ENCODE data around the gene OVAAL. TPM values are rescaled to one million over a fixed set of nuclear protein-coding genes. Genes with fewer than 3 reads are reported as not detected.

The OVAAL gene
- total and polyA plus RNA-seq, 2 experiments from 2014 or later = not detected

GRCh38 chr1:180610556-180611015 lies 51.8 kb downstream of the OVAAL start:
- H2AFZ ChIP-seq = peak overlapping the region; percentile 87; the same call in 1 of the 2 replicates

GRCh38 chr1:180611016-180611930 lies 52.5 kb downstream of the OVAAL start:
- no peak overlapping the region for H3K4me2 ChIP-seq (ENCODE audit: unreplicated experiment)
- H3K27me3 ChIP-seq (replicated peaks; ENCODE audit: insufficient read depth) = no peaks in the 10 kb centered on the region
- H3K9me3 ChIP-seq (ENCODE audit: low read depth) = no peaks in the 10 kb centered on the region
- in situ Hi-C loops (cut with MboI) = no loop called here
- H3K9me2 ChIP-seq (ENCODE audit: insufficient read depth) = peaks cover 3% of the 10 kb centered on the region; the same call in 1 of the 2 replicates
- no peak overlapping the region for H3K9ac ChIP-seq
- no peaks in the 10 kb centered on the region for H3F3A ChIP-seq (ENCODE audit: insufficient read depth)
- H3K79me2 ChIP-seq (ENCODE audit: insufficient read depth) = no peaks in the 10 kb centered on the region
- no peak overlapping the region for H3K27ac ChIP-seq
- peaks cover 14% of the 10 kb centered on the region for H3K4me1 ChIP-seq (ENCODE audit: insufficient read depth)
- no peaks in the 10 kb centered on the region for H3K36me3 ChIP-seq (ENCODE audit: low read depth)
- H4K20me1 ChIP-seq (ENCODE audit: insufficient read depth) = no peaks in the 10 kb centered on the region
- 54 to 62% methylated on average over 9 of the region's 9 CpGs for WGBS, 2 experiments (ENCODE audit: low coverage in 1 of 2, low lambda C conversion rate in 2 of 2, missing lambda C conversion rate in 2 of 2)
- no peak overlapping the region for H3K4me3 ChIP-seq
- TF ChIP-seq EZH2phosphoT487 (IDR thresholded peaks at IDR 0.05; ENCODE audit: insufficient read depth, low read depth) = no peak
- no peak for TF ChIP-seq EZH2 (IDR thresholded peaks at IDR 0.05; ENCODE audit: insufficient read depth, poor library complexity, severe bottlenecking)
- peak; percentile 13 for DNase-seq
- H2AFZ ChIP-seq = peak overlapping the region; percentile 23; the same call in 1 of the 2 replicates

More at GRCh38 chr1:180610556-180611015, 51.8 kb downstream of the OVAAL start:
- no peaks in the 10 kb centered on the region for H4K20me1 ChIP-seq (ENCODE audit: insufficient read depth)
- peaks cover 3% of the 10 kb centered on the region; the same call in 1 of the 2 replicates for H3K9me2 ChIP-seq (ENCODE audit: insufficient read depth)
- no peaks in the 10 kb centered on the region for H3K36me3 ChIP-seq (ENCODE audit: low read depth)
- TF ChIP-seq EZH2phosphoT487 (IDR thresholded peaks at IDR 0.05; ENCODE audit: insufficient read depth, low read depth) (no peak), EZH2 (IDR thresholded peaks at IDR 0.05; ENCODE audit: insufficient read depth, poor library complexity, severe bottlenecking) (no peak)
- H3K9me3 ChIP-seq (ENCODE audit: low read depth) = no peaks in the 10 kb centered on the region
- WGBS, 2 experiments (ENCODE audit: low coverage in 1 of 2, low lambda C conversion rate in 2 of 2, missing lambda C conversion rate in 2 of 2) = 40 to 49% methylated on average over 3 of the region's 3 CpGs
- H3K79me2 ChIP-seq (ENCODE audit: insufficient read depth) = no peaks in the 10 kb centered on the region
- no peak overlapping the region for H3K27ac ChIP-seq
- H3K27me3 ChIP-seq (replicated peaks; ENCODE audit: insufficient read depth) = no peaks in the 10 kb centered on the region
- no peak for DNase-seq
- in situ Hi-C loops (cut with MboI) = no loop called here
- peaks cover 12% of the 10 kb centered on the region for H3K4me1 ChIP-seq (ENCODE audit: insufficient read depth)
- no peak overlapping the region for H3K4me2 ChIP-seq (ENCODE audit: unreplicated experiment)
- H3K4me3 ChIP-seq = no peak overlapping the region
- H3K9ac ChIP-seq = no peak overlapping the region
- H3F3A ChIP-seq (ENCODE audit: insufficient read depth) = no peaks in the 10 kb centered on the region

GRCh38 chr1:180612632-180613031 lies 53.9 kb downstream of the OVAAL start:
- Histone ChIP-seq H3K9me2 (ENCODE audit: insufficient read depth) (peaks cover 3% of the 10 kb centered on the region; the same call in 1 of the 2 replicates), H3K27me3 (replicated peaks; ENCODE audit: insufficient read depth) (no peaks in the 10 kb centered on the region), H3K9me3 (ENCODE audit: low read depth) (no peaks in the 10 kb centered on the region), H3K36me3 (ENCODE audit: low read depth) (no peaks in the 10 kb centered on the region), H3K4me1 (ENCODE audit: insufficient read depth) (peaks cover 16% of the 10 kb centered on the region), H3K27ac (no peak overlapping the region), H4K20me1 (ENCODE audit: insufficient read depth) (no peaks in the 10 kb centered on the region), H3F3A (ENCODE audit: insufficient read depth) (no peaks in the 10 kb centered on the region), H3K4me3 (no peak overlapping the region), H2AFZ (no peak overlapping the region; the same call in 1 of the 2 replicates), H3K9ac (no peak overlapping the region), H3K79me2 (ENCODE audit: insufficient read depth) (no peaks in the 10 kb centered on the region), H3K4me2 (ENCODE audit: unreplicated experiment) (no peak overlapping the region)
- no peak for DNase-seq
- WGBS, 2 experiments (ENCODE audit: low coverage in 1 of 2, low lambda C conversion rate in 2 of 2, missing lambda C conversion rate in 2 of 2) = 83 to 88% methylated on average over 1 of the region's 1 CpG
- TF ChIP-seq EZH2 (IDR thresholded peaks at IDR 0.05; ENCODE audit: insufficient read depth, poor library complexity, severe bottlenecking) (no peak), EZH2phosphoT487 (IDR thresholded peaks at IDR 0.05; ENCODE audit: insufficient read depth, low read depth) (no peak)
- in situ Hi-C loops (cut with MboI) = no loop called here

DNA sequence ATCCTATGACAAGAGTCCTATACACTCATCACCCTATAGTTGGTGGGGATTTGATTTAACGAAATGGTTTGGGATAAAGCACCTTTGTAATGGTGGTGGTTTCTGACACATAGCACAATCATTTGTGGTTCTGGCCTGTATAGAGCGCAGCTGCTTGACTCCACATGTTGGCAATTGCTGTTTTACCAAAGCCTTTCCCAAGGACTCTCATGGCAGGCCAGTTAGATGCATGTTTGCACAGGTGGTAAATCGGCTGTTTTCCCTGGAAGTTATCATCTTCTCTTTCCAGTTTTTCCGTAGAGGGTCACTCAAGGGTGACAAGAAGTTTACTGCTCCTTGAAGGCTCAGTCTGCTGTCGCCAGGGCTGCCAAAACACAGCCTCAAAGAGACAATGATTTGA lies 56.0 kb downstream of the OVAAL start:
- no peak for DNase-seq
- 44 to 52% methylated on average over 5 of the region's 5 CpGs for WGBS, 2 experiments (ENCODE audit: low coverage in 1 of 2, low lambda C conversion rate in 2 of 2, missing lambda C conversion rate in 2 of 2)

More for the DNA sequence above, 56.0 kb downstream of the OVAAL start:
- 0 out of 2 replicates have a peak, but pooled peaks cover 5% of the 10 kb centered on the region for H3K27me3 ChIP-seq (replicated peaks; ENCODE audit: insufficient read depth)
- no peaks in the 10 kb centered on the region for H3K9me2 ChIP-seq (ENCODE audit: insufficient read depth)
- no peaks in the 10 kb centered on the region for H3F3A ChIP-seq (ENCODE audit: insufficient read depth)
- H3K79me2 ChIP-seq (ENCODE audit: insufficient read depth) = no peaks in the 10 kb centered on the region
- H3K27ac ChIP-seq = no peak overlapping the region
- no peaks in the 10 kb centered on the region for H4K20me1 ChIP-seq (ENCODE audit: insufficient read depth)
- no peak for TF ChIP-seq EZH2phosphoT487 (IDR thresholded peaks at IDR 0.05; ENCODE audit: insufficient read depth, low read depth)
- no peak for TF ChIP-seq EZH2 (IDR thresholded peaks at IDR 0.05; ENCODE audit: insufficient read depth, poor library complexity, severe bottlenecking)
- in situ Hi-C loops (cut with MboI) = no loop called here
- no peak overlapping the region for H3K9ac ChIP-seq
- no peak overlapping the region for H2AFZ ChIP-seq
- H3K4me3 ChIP-seq = no peak overlapping the region
- no peaks in the 10 kb centered on the region for H3K9me3 ChIP-seq (ENCODE audit: low read depth)
- no peak overlapping the region for H3K4me2 ChIP-seq (ENCODE audit: unreplicated experiment)
- H3K36me3 ChIP-seq (ENCODE audit: low read depth) = no peaks in the 10 kb centered on the region
- peaks cover 13% of the 10 kb centered on the region for H3K4me1 ChIP-seq (ENCODE audit: insufficient read depth)
